ENCODE measurements around the gene CFDP1.

Gene CFDP1

DNA sequence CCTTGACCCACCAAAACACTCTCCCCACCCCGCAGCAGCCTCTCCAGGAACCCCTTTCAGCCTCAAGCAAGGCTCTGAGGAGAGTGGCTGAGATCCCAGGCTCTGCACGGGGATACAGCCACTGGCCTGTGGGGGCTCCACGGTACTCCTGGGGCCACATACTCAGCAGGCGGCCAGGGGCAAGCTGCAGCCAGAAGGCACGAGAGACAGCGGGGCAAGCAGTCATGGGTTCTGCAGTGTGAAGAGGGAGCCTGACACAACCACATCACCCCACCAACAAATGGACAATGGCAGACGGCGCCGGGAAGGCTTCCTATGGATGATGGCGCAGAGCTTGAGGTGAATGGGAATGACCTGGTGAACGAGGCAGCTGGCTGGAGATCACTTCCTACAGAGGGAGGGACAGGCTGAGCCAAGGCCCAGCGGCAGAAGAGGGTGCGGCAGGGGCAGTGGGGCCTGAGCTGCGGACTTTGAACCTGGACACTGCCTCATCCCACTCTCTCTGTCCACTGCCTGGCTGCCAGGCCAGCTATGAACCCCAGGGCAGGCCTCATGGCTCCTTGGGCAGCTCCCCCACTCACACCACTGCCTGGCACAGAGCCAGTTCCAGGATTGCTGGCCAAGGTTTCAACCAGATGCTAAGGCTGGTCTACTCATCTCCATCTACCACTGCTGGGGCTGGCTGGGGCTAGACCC is 171.1 kb downstream of the CFDP1 start:
- TF ChIP-seq GATA2 (IDR thresholded peaks at IDR 0.05; ENCODE audit: low read depth, low read length), result no peak
- TF ChIP-seq GATA3 (IDR thresholded peaks at IDR 0.05; ENCODE audit: low read depth, low read length), result no peak

- TF ChIP-seq GATA3 (IDR thresholded peaks at IDR 0.05; ENCODE audit: low read depth, low read length), result no peak
- no peak for TF ChIP-seq GATA2 (IDR thresholded peaks at IDR 0.05; ENCODE audit: low read depth, low read length)
Observed at GRCh38 chr16:75261590-75262078, 171.7 kb downstream of the CFDP1 start.

DNA sequence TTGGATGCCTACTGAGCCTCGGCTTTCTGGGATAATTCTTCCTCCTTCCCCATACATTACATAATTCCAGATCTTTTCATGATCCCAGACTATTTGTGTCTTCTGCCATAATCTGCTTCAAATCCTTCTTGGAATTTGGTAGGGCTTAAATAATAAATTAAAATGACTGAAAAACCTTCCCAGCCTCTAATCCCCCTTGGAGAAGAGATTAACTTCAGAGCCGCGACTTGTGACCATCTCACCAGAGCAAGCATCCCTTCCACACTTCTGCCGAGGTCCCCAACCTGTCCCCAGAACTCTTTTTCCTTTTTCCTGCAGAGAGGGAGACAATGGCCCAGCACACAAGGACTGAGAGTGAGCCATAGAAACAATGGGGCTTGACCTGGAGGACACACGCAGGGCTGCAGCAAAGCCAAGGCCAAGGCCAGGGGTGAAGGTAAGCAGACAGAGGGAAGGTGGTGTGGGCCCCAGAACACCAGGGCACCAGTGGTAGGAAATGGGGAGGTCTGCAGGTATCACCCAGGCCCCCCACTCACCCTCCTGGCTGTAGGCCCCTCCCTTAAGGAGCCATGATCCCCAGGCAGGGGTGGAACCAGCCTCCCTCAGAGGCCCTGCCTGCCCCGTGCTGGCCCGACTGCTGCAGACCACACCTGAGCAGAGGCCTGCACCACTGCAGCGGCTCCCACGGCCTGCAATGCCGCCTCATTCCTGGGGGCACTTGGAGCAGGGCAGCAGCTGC is 172.3 kb downstream of the CFDP1 start:
- TF ChIP-seq GATA3 (IDR thresholded peaks at IDR 0.05; ENCODE audit: low read depth, low read length) (no peak), GATA2 (IDR thresholded peaks at IDR 0.05; ENCODE audit: low read depth, low read length) (no peak)

GRCh38 chr16:75258807-75259141 is 174.5 kb downstream of the CFDP1 start:
- TF ChIP-seq GATA2 (IDR thresholded peaks at IDR 0.05; ENCODE audit: low read depth, low read length), result no peak
- no peak for TF ChIP-seq GATA3 (IDR thresholded peaks at IDR 0.05; ENCODE audit: low read depth, low read length)

- TF ChIP-seq GATA3 (IDR thresholded peaks at IDR 0.05; ENCODE audit: low read depth, low read length), result no peak
Observed at GRCh38 chr16:75257886-75258806, 175.2 kb downstream of the CFDP1 start.

DNA sequence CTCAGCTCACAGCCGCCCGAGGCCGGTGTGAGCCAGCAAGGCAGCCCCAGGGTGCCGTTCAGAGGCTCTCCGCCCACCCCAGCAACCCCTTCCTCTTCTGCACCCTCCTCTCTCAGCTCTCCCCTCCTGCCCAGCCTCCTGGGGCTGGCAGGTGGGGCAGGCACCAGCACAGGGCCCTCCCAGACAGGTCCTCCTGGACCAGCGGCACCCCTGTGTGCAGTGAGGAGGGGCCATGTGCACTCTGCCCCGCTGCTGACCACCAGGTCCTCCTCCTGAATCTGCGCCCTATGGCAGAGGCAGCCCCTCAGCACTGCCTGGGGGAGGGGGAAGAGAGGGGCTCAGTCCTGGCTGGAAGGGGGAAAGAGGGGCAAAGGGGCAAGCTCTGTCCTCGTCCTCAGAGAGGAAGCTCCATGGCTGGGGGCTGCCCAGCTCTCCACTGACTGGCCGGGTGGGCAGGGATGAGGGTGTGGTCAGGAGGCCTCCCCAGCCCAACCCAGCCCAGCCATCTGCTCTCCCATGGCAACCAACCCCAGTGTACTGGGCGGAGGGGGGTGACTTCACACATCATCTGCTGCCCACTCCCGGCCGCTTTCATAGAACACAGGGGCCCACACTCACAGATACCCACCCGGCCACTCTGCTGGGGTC is 176.5 kb downstream of the CFDP1 start:
- TF ChIP-seq GATA3 (IDR thresholded peaks at IDR 0.05; ENCODE audit: low read depth, low read length), result no peak
- TF ChIP-seq GATA2 (IDR thresholded peaks at IDR 0.05; ENCODE audit: low read depth, low read length), result no peak

GRCh38 chr16:75256059-75256571 is 177.2 kb downstream of the CFDP1 start:
- no peak for TF ChIP-seq GATA3 (IDR thresholded peaks at IDR 0.05; ENCODE audit: low read depth, low read length)
- TF ChIP-seq GATA2 (IDR thresholded peaks at IDR 0.05; ENCODE audit: low read depth, low read length), result no peak

- TF ChIP-seq GATA2 (IDR thresholded peaks at IDR 0.05; ENCODE audit: low read depth, low read length) (no peak), GATA3 (IDR thresholded peaks at IDR 0.05; ENCODE audit: low read depth, low read length) (no peak)
Observed at GRCh38 chr16:75254359-75254837, 178.9 kb downstream of the CFDP1 start.

- no peak for TF ChIP-seq GATA3 (IDR thresholded peaks at IDR 0.05; ENCODE audit: low read depth, low read length)
- TF ChIP-seq GATA2 (IDR thresholded peaks at IDR 0.05; ENCODE audit: low read depth, low read length), result no peak
Observed at GRCh38 chr16:75252946-75253911, 180.1 kb downstream of the CFDP1 start.

GRCh38 chr16:75252049-75252864 is 181.0 kb downstream of the CFDP1 start:
- TF ChIP-seq GATA2 (IDR thresholded peaks at IDR 0.05; ENCODE audit: low read depth, low read length), result no peak
- no peak for TF ChIP-seq GATA3 (IDR thresholded peaks at IDR 0.05; ENCODE audit: low read depth, low read length)

GRCh38 chr16:75251280-75252048 is 181.8 kb downstream of the CFDP1 start, which contains the start of gene BCAR1:
BCAR1 (minus strand) TSS chr16:75251624; CDS start chr16:75251482, 142 bp downstream.
- TF ChIP-seq GATA3 (IDR thresholded peaks at IDR 0.05; ENCODE audit: low read depth, low read length), result no peak
- no peak for TF ChIP-seq GATA2 (IDR thresholded peaks at IDR 0.05; ENCODE audit: low read depth, low read length)
